HG03064 (cell line): Measurements from ENCODE around the gene SCN1B.
"Not testable (repeated sequence)": the region's sequence is repeated elsewhere in the genome, so short reads cannot be mapped to it uniquely, and the experiment has no call there.

Source experiments
- ATAC-seq: cut with Tn5 transposase; IDR thresholded peaks from one replicate; pipeline ENCODE4 v1.9.1; 2021; ENCODE audit warnings: low read depth; ENCODE audit not compliant: unreplicated experiment

The SCN1B gene

GRCh38 chr19:35034005-35034502 is 3.8 kb downstream of the SCN1B start:
- ATAC-seq: no peak

- ATAC-seq: no peak
Observed at GRCh38 chr19:35034588-35035382, 4.5 kb downstream of the SCN1B start.

GRCh38 chr19:35037716-35038622 is 7.7 kb downstream of the SCN1B start:
- no peak for ATAC-seq

- ATAC-seq: no peak
Observed at GRCh38 chr19:35038623-35039512, 8.6 kb downstream of the SCN1B start.

GRCh38 chr19:35039881-35040825 is 9.9 kb downstream of the SCN1B start:
- no peak for ATAC-seq

GRCh38 chr19:35040826-35041547 is 10.7 kb downstream of the SCN1B start:
- no peak for ATAC-seq

GRCh38 chr19:35041548-35042055 is 11.3 kb downstream of the SCN1B start, which contains the start of gene HPN:
Gene HPN (plus strand): TSS chr19:35041721. CDS start chr19:35042507, 786 bp downstream.
- no peak for ATAC-seq

- ATAC-seq: no peak
Observed at GRCh38 chr19:35042056-35042730, 11.9 kb downstream of the SCN1B start.

GRCh38 chr19:35042954-35043604 is 12.8 kb downstream of the SCN1B start:
- ATAC-seq: no peak

GRCh38 chr19:35043906-35044305 is 13.6 kb downstream of the SCN1B start:
- ATAC-seq: no peak

- ATAC-seq: no peak
Observed at GRCh38 chr19:35044317-35045117, 14.2 kb downstream of the SCN1B start.

- ATAC-seq: peak; percentile 67
Observed at GRCh38 chr19:35045667-35046300, 15.5 kb downstream of the SCN1B start.

GRCh38 chr19:35046461-35046860 is 16.2 kb downstream of the SCN1B start:
- no peak for ATAC-seq

GRCh38 chr19:35048911-35049411 is 18.7 kb downstream of the SCN1B start:
- no peak for ATAC-seq

- no peak for ATAC-seq
Observed at GRCh38 chr19:35049456-35049855, 19.2 kb downstream of the SCN1B start.

GRCh38 chr19:35050662-35051061 is 20.4 kb downstream of the SCN1B start:
- not testable (repeated sequence) for ATAC-seq
